Hepatocyte (in vitro differentiated cells): ENCODE measurements around the gene PTGER4. TPM values are rescaled to one million over a fixed set of nuclear protein-coding genes. Genes with fewer than 3 reads are reported as not detected.

ENCODE experiments used
- DNase-seq: peaks from one replicate; pipeline ENCODE4 v3.0.0-alpha.2; 2016; ENCODE audit warnings: low spot score
- H2AFZ ChIP-seq: fragments of 200-600 bp; sonication (generic); 2 replicates; pipeline ENCODE4 v1.6.0; 2016; ENCODE audit warnings: antibody characterized with exemption, mild to moderate bottlenecking
- H3K27ac ChIP-seq: fragments of 200-600 bp; sonication (generic); 2 replicates; pipeline ENCODE4 v1.5.1; 2016; ENCODE audit warnings: mild to moderate bottlenecking
- H3K27me3 ChIP-seq: fragments of 200-600 bp; sonication (generic); 2 replicates; pipeline ENCODE4 v1.6.1; 2016
- H3K36me3 ChIP-seq: fragments of 200-600 bp; sonication (generic); replicated peaks from 2 replicates; pipeline ENCODE4 v1.5.1; 2016; ENCODE audit warnings: low read depth; ENCODE audit not compliant: insufficient read depth
- H3K4me1 ChIP-seq: fragments of 200-600 bp; sonication (generic); 2 replicates; pipeline ENCODE4 v1.5.1; 2016; ENCODE audit warnings: mild to moderate bottlenecking, moderate library complexity; ENCODE audit not compliant: insufficient read depth
- H3K4me2 ChIP-seq: fragments of 200-600 bp; sonication (generic); 2 replicates; pipeline ENCODE4 v1.6.0; 2016
- H3K4me3 ChIP-seq: fragments of 200-600 bp; sonication (generic); 2 replicates; pipeline ENCODE4 v1.5.1; 2016; ENCODE audit warnings: mild to moderate bottlenecking
- H3K79me2 ChIP-seq: fragments of 200-600 bp; sonication (generic); 2 replicates; pipeline ENCODE4 v1.6.0; 2017; ENCODE audit warnings: mild to moderate bottlenecking
- H3K9me2 ChIP-seq: fragments of 200-600 bp; sonication (generic); replicated peaks from 2 replicates; pipeline ENCODE4 v1.6.0; 2017; ENCODE audit warnings: mild to moderate bottlenecking; ENCODE audit not compliant: insufficient read depth
- H3K9me3 ChIP-seq: fragments of 200-600 bp; sonication (generic); 2 replicates; pipeline ENCODE4 v1.5.1; 2016; ENCODE audit warnings: low read depth, mild to moderate bottlenecking
- H4K20me1 ChIP-seq: fragments of 200-600 bp; sonication (generic); 2 replicates; pipeline ENCODE4 v1.6.0; 2016; ENCODE audit warnings: mild to moderate bottlenecking; ENCODE audit not compliant: insufficient read depth, poor library complexity, severe bottlenecking
- CTCF ChIP-seq: fragments of 200-600 bp; sonication (generic); IDR thresholded peaks from 2 replicates; pipeline ENCODE4 v1.5.1; 2016; ENCODE audit warnings: antibody characterized with exemption, mild to moderate bottlenecking; ENCODE audit not compliant: poor library complexity
- EZH2 ChIP-seq: fragments of 200-600 bp; sonication (generic); IDR thresholded peaks from 2 replicates; pipeline ENCODE4 v1.6.1; 2016; ENCODE audit warnings: antibody characterized with exemption, mild to moderate bottlenecking, borderline replicate concordance
- EZH2phosphoT487 ChIP-seq: fragments of 200-600 bp; sonication (generic); IDR thresholded peaks from one replicate; pipeline ENCODE4 v1.6.1; 2018; ENCODE audit warnings: antibody characterized with exemption, mild to moderate bottlenecking, low read depth, moderate library complexity; ENCODE audit not compliant: unreplicated experiment, severe bottlenecking
- WGBS: methylation state at CpG from one replicate; pipeline ENCODE4 v1.1.6; 2016; ENCODE audit warnings: low lambda C conversion rate; ENCODE audit errors: missing lambda C conversion rate; 5-methylcytosine and 5-hydroxymethylcytosine counted together
- polyA plus RNA-seq: library from polyadenylated mRNA; unstranded; fragments of >200 nt; fragmentation: Nextera tagmentation; extraction: Ambion mirVana; gene quantifications from 2 replicates; pipeline ENCODE4 v1.2.1, GENCODE V29; 2016
- total RNA-seq: library from RNA; depleted of rRNA; stranded (reverse); fragments of >200 nt; gene quantifications from 2 replicates; pipeline ENCODE4 v1.2.3, GENCODE V29; 2014

Gene PTGER4
- total and polyA plus RNA-seq, 2 experiments from 2014 or later: 3.6 to 7.1 TPM

DNA sequence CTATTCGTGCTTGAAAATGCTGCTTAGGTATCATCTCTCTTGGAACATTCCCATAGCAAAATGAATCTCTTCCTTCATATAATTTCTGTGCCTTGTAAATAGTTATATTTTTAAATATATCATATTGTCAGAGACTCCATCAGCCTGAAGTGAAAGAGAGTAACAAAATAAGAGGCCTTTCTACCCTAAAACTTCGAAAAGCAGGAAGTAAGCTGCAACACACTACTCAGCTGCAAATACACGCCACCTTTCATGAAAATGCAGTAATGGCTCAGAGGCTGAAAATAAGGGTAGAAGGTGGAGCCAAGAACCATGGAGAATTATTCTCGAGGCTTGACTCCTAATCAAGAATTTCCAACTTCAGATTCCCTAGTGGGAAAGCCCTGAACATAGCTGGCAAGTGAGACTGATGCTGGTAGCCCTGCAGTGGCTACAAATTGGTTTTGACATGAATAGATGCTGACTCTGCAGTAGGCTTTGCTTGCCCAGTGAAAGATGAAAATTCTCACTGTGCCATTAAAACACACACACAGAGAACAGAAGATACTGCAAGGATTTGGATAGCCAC is 30.2 kb upstream of the PTGER4 start:
- H3K9me2 ChIP-seq: no peaks in the 10 kb centered on the region
- H3K4me2 ChIP-seq: no peak overlapping the region
- no peak overlapping the region for H3K4me3 ChIP-seq
- no peaks in the 10 kb centered on the region for H3K36me3 ChIP-seq
- H3K4me1 ChIP-seq: no peaks in the 10 kb centered on the region
- H4K20me1 ChIP-seq: no peaks in the 10 kb centered on the region
- TF ChIP-seq EZH2phosphoT487 (no peak), EZH2 (no peak), CTCF (no peak)
- 91% methylated on average over 4 of the region's 4 CpGs for WGBS
- DNase-seq: no peak
- H3K27me3 ChIP-seq: no peaks in the 10 kb centered on the region
- no peaks in the 10 kb centered on the region for H3K79me2 ChIP-seq
- no peak overlapping the region for H2AFZ ChIP-seq
- H3K9me3 ChIP-seq: no peaks in the 10 kb centered on the region
- no peak overlapping the region for H3K27ac ChIP-seq

GRCh38 chr5:40651201-40651600 is 28.5 kb upstream of the PTGER4 start:
- no peak for TF ChIP-seq CTCF
- TF ChIP-seq EZH2: no peak
- TF ChIP-seq EZH2phosphoT487: no peak

GRCh38 chr5:40652441-40653220 is 27.1 kb upstream of the PTGER4 start:
- no peak overlapping the region for H3K4me3 ChIP-seq
- no peaks in the 10 kb centered on the region for H3K79me2 ChIP-seq
- H3K9me3 ChIP-seq: no peaks in the 10 kb centered on the region
- H3K36me3 ChIP-seq: no peaks in the 10 kb centered on the region
- no peak for DNase-seq
- no peaks in the 10 kb centered on the region for H3K4me1 ChIP-seq
- H3K27me3 ChIP-seq: no peaks in the 10 kb centered on the region
- H3K9me2 ChIP-seq: no peaks in the 10 kb centered on the region
- no peak overlapping the region for H3K4me2 ChIP-seq
- no peak overlapping the region for H2AFZ ChIP-seq
- H4K20me1 ChIP-seq: no peaks in the 10 kb centered on the region
- 81% methylated on average over 8 of the region's 8 CpGs for whole genome bisulfite sequencing
- H3K27ac ChIP-seq: no peak overlapping the region
- TF ChIP-seq EZH2phosphoT487 (no peak), CTCF (no peak), EZH2 (no peak)

More at GRCh38 chr5:40651201-40651600, 28.5 kb upstream of the PTGER4 start:
- no peak overlapping the region for H3K27ac ChIP-seq
- no peaks in the 10 kb centered on the region for H3K9me3 ChIP-seq
- no peaks in the 10 kb centered on the region for H3K4me1 ChIP-seq
- H3K36me3 ChIP-seq: no peaks in the 10 kb centered on the region
- H3K9me2 ChIP-seq: no peaks in the 10 kb centered on the region
- H2AFZ ChIP-seq: no peak overlapping the region
- no peak overlapping the region for H3K4me2 ChIP-seq
- DNase-seq: no peak
- no peaks in the 10 kb centered on the region for H3K79me2 ChIP-seq
- H4K20me1 ChIP-seq: no peaks in the 10 kb centered on the region
- no peak overlapping the region for H3K4me3 ChIP-seq
- WGBS: 86% methylated on average over 3 of the region's 3 CpGs
- H3K27me3 ChIP-seq: no peaks in the 10 kb centered on the region
